ENCODE measurements around the gene GRID1.

Gene GRID1

DNA sequence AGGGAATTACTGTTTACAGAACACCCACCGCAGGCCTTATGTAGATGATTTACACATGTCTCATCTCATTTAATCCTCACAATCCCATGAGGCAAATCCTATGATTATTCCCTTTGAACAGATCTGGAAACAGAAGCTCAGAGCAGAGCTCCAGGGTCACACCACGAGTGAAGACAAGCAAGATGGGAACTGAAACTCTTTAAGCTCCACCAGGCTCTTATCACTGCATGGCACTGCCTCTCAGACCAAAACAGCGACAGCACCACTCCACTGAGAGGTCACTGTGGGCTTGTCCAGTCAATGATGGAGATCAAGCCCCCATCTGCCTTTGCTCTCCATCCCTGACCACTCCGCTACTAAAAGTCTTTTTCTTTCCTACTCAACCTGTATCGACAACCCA, 5.9 kb downstream of the GRID1 start:
- H3K27me3 ChIP-seq (ENCODE audit: insufficient read depth, poor library complexity, severe bottlenecking), result peaks cover 39% of the 10 kb centered on the region
- TF ChIP-seq CTCF (IDR thresholded peaks at IDR 0.05; ENCODE audit: poor library complexity, severe bottlenecking), result no peak
- no peak for DNase-seq (ENCODE audit: low spot score)
- H3K36me3 ChIP-seq (ENCODE audit: low read depth), result no peaks in the 10 kb centered on the region
- H3K9me3 ChIP-seq (ENCODE audit: severe bottlenecking), result no peaks in the 10 kb centered on the region
- no peak overlapping the region for H3K4me3 ChIP-seq (ENCODE audit: severe bottlenecking)
- no peaks in the 10 kb centered on the region for H3K4me1 ChIP-seq (ENCODE audit: insufficient read depth, poor library complexity, severe bottlenecking)
- no peak overlapping the region for H3K27ac ChIP-seq (ENCODE audit: poor library complexity, severe bottlenecking)
- ATAC-seq (ENCODE audit: low read depth), result no peak

DNA sequence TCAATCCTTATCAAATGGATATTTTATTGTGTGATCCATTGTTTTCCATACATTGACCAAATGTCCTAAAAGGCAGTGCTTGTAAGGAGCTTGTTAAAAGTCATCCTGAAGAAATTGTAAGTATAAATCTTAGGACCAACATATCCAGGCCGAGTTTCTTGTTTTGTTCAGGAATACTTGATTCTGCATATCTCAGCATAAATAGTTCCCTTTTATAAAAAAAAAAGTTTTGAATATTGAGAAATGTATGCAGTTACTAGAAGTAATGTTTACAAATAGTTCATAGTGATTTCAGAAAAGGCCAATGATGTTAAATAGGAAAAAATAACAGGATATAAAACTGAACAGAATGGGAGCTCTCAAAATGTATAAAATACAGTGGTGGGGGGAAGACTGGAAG, 6.6 kb downstream of the GRID1 start:
- TF ChIP-seq CTCF (IDR thresholded peaks at IDR 0.05; ENCODE audit: poor library complexity, severe bottlenecking), result no peak
- H3K27me3 ChIP-seq (ENCODE audit: insufficient read depth, poor library complexity, severe bottlenecking), result peaks cover 32% of the 10 kb centered on the region

DNA sequence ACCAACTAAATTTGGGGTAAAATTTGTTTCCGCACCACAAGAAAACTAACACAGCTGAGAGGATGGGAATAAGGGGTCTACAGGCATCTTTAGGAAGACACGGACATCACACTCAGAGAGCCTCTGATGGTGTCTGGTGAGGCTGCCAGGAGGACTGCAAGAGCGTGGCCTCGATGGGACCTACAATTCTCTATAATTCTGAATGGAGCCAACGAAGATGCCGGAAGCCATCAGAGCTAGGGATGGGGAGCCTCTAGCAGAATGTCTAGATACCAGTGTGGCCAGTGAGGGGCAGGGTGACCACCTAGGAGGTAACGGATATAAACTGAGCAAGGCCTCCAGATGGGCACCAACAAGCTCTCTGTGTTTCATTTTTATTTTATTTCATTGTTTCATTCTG, 7.5 kb downstream of the GRID1 start:
- peak; percentile 22 for DNase-seq (ENCODE audit: low spot score)
- Histone ChIP-seq H3K27ac (ENCODE audit: poor library complexity, severe bottlenecking) (no peak overlapping the region), H3K4me3 (ENCODE audit: severe bottlenecking) (no peak overlapping the region), H3K36me3 (ENCODE audit: low read depth) (no peaks in the 10 kb centered on the region), H3K9me3 (ENCODE audit: severe bottlenecking) (no peaks in the 10 kb centered on the region), H3K4me1 (ENCODE audit: insufficient read depth, poor library complexity, severe bottlenecking) (no peaks in the 10 kb centered on the region), H3K27me3 (ENCODE audit: insufficient read depth, poor library complexity, severe bottlenecking) (peaks cover 24% of the 10 kb centered on the region)
- ATAC-seq (ENCODE audit: low read depth), result no peak
- no peak for TF ChIP-seq CTCF (IDR thresholded peaks at IDR 0.05; ENCODE audit: poor library complexity, severe bottlenecking)

More for the DNA sequence above, 6.6 kb downstream of the GRID1 start:
- no peaks in the 10 kb centered on the region for H3K9me3 ChIP-seq (ENCODE audit: severe bottlenecking)
- no peak for DNase-seq (ENCODE audit: low spot score)
- no peak overlapping the region for H3K4me3 ChIP-seq (ENCODE audit: severe bottlenecking)
- no peaks in the 10 kb centered on the region for H3K4me1 ChIP-seq (ENCODE audit: insufficient read depth, poor library complexity, severe bottlenecking)
- H3K27ac ChIP-seq (ENCODE audit: poor library complexity, severe bottlenecking), result no peak overlapping the region
- H3K36me3 ChIP-seq (ENCODE audit: low read depth), result no peaks in the 10 kb centered on the region
- no peak for ATAC-seq (ENCODE audit: low read depth)

DNA sequence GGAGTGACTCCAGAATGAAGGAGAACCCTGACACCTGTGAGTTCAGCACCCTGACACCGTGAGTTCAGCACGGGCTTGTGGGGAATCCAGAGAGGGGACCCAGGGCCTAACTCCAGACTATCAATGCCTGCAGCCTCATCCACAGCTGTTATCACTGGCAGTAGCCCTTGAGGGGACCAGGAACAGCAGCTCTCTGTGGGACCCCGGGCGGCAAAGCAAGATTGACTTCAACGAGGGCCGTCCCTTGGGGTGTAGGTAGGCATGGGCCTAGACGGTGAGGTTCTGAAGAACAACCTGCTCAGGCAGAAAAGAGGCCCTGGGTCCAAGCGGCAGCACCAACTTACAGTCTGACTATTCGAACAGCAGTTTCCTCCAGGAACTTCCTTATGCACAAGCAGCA, 8.9 kb downstream of the GRID1 start:
- H3K4me3 ChIP-seq (ENCODE audit: severe bottlenecking), result no peak overlapping the region
- no peaks in the 10 kb centered on the region for H3K9me3 ChIP-seq (ENCODE audit: severe bottlenecking)
- peaks cover 9% of the 10 kb centered on the region for H3K27me3 ChIP-seq (ENCODE audit: insufficient read depth, poor library complexity, severe bottlenecking)
- ATAC-seq (ENCODE audit: low read depth), result no peak
- H3K4me1 ChIP-seq (ENCODE audit: insufficient read depth, poor library complexity, severe bottlenecking), result no peaks in the 10 kb centered on the region
- no peak for TF ChIP-seq CTCF (IDR thresholded peaks at IDR 0.05; ENCODE audit: poor library complexity, severe bottlenecking)
- no peak overlapping the region for H3K27ac ChIP-seq (ENCODE audit: poor library complexity, severe bottlenecking)
- H3K36me3 ChIP-seq (ENCODE audit: low read depth), result no peaks in the 10 kb centered on the region
- peak; percentile 27 for DNase-seq (ENCODE audit: low spot score)

GRCh38 chr10:86357041-86357440, 9.6 kb downstream of the GRID1 start:
- Histone ChIP-seq H3K9me3 (ENCODE audit: severe bottlenecking) (no peaks in the 10 kb centered on the region), H3K4me3 (ENCODE audit: severe bottlenecking) (no peak overlapping the region), H3K36me3 (ENCODE audit: low read depth) (no peaks in the 10 kb centered on the region), H3K27ac (ENCODE audit: poor library complexity, severe bottlenecking) (no peak overlapping the region), H3K27me3 (ENCODE audit: insufficient read depth, poor library complexity, severe bottlenecking) (peaks cover 4% of the 10 kb centered on the region), H3K4me1 (ENCODE audit: insufficient read depth, poor library complexity, severe bottlenecking) (no peaks in the 10 kb centered on the region)
- DNase-seq (ENCODE audit: low spot score) (peak; percentile 23), ATAC-seq (ENCODE audit: low read depth) (no peak)
- no peak for TF ChIP-seq CTCF (IDR thresholded peaks at IDR 0.05; ENCODE audit: poor library complexity, severe bottlenecking)
